Neural cell (in vitro differentiated cells): ENCODE measurements around the gene PARD3B.

ENCODE experiments used
- EZH2 ChIP-seq: fragments of 200-600, 300-800 bp; shearing (Covaris generic), sonication (generic); IDR thresholded peaks from 2 replicates; pipeline ENCODE4 v1.6.1; 2014; ENCODE audit warnings: antibody characterized with exemption, low read length, borderline replicate concordance, mild to moderate bottlenecking; ENCODE audit not compliant: insufficient read depth, poor library complexity, severe bottlenecking
- POLR2AphosphoS5 ChIP-seq: IDR thresholded peaks from 2 replicates; pipeline ENCODE4 v1.6.1; 2012
- TF ChIP-seq, protein P1 (sequence below): IDR thresholded peaks from 2 replicates; pipeline ENCODE4 v1.6.1; 2012; ENCODE audit warnings: borderline replicate concordance
- TF ChIP-seq, protein P2 (sequence below): fragments of 450-650 bp; IDR thresholded peaks from 2 replicates; pipeline ENCODE4 v1.5.1; 2014; ENCODE audit warnings: antibody characterized with exemption, mild to moderate bottlenecking, moderate library complexity; ENCODE audit not compliant: poor library complexity, severe bottlenecking

DNA sequence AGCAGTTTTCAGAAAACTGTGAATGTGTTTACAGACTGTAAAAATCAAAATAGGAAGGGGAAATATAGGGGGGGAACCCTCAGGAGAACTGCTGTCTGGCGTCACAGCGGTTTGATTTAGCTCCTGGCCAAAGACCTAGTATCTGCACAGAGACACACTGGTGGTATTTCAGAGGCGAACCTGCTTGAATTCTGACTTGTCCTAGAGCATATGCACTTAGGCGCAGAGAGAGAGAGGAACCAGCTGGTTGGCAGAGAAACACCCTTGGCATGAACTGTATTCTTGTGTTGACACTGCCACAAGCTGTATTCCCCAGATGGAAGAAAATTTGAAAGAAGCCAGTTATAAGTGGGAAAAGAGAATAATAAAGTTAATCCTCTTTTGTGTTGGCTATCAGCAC is 630.6 kb downstream of the PARD3B start:
- TF ChIP-seq, protein P1, sequence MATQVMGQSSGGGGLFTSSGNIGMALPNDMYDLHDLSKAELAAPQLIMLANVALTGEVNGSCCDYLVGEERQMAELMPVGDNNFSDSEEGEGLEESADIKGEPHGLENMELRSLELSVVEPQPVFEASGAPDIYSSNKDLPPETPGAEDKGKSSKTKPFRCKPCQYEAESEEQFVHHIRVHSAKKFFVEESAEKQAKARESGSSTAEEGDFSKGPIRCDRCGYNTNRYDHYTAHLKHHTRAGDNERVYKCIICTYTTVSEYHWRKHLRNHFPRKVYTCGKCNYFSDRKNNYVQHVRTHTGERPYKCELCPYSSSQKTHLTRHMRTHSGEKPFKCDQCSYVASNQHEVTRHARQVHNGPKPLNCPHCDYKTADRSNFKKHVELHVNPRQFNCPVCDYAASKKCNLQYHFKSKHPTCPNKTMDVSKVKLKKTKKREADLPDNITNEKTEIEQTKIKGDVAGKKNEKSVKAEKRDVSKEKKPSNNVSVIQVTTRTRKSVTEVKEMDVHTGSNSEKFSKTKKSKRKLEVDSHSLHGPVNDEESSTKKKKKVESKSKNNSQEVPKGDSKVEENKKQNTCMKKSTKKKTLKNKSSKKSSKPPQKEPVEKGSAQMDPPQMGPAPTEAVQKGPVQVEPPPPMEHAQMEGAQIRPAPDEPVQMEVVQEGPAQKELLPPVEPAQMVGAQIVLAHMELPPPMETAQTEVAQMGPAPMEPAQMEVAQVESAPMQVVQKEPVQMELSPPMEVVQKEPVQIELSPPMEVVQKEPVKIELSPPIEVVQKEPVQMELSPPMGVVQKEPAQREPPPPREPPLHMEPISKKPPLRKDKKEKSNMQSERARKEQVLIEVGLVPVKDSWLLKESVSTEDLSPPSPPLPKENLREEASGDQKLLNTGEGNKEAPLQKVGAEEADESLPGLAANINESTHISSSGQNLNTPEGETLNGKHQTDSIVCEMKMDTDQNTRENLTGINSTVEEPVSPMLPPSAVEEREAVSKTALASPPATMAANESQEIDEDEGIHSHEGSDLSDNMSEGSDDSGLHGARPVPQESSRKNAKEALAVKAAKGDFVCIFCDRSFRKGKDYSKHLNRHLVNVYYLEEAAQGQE = no peak
- TF ChIP-seq, protein P2, sequence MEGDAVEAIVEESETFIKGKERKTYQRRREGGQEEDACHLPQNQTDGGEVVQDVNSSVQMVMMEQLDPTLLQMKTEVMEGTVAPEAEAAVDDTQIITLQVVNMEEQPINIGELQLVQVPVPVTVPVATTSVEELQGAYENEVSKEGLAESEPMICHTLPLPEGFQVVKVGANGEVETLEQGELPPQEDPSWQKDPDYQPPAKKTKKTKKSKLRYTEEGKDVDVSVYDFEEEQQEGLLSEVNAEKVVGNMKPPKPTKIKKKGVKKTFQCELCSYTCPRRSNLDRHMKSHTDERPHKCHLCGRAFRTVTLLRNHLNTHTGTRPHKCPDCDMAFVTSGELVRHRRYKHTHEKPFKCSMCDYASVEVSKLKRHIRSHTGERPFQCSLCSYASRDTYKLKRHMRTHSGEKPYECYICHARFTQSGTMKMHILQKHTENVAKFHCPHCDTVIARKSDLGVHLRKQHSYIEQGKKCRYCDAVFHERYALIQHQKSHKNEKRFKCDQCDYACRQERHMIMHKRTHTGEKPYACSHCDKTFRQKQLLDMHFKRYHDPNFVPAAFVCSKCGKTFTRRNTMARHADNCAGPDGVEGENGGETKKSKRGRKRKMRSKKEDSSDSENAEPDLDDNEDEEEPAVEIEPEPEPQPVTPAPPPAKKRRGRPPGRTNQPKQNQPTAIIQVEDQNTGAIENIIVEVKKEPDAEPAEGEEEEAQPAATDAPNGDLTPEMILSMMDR = no peak
- no peak for TF ChIP-seq POLR2AphosphoS5
- no peak for TF ChIP-seq EZH2
